GM06990 (cell line): ENCODE data around the gene FGD3.

ENCODE experiments used
- DNase-seq: peaks from one replicate; pipeline ENCODE4 v3.0.0-alpha.2; 2011; ENCODE audit not compliant: insufficient read length; ENCODE audit errors: extremely low read depth
- H3K27me3 ChIP-seq: replicated peaks from 2 replicates; pipeline ENCODE4 v1.6.0; 2011; ENCODE audit warnings: low read length; ENCODE audit not compliant: control insufficient read depth, insufficient read depth
- H3K36me3 ChIP-seq: 2 replicates; pipeline ENCODE4 v1.5.1; 2011; ENCODE audit warnings: low read length; ENCODE audit not compliant: control insufficient read depth, insufficient read depth
- H3K4me3 ChIP-seq: replicated peaks from 2 replicates; pipeline ENCODE4 v1.5.1; 2011; ENCODE audit warnings: low read depth, mild to moderate bottlenecking, control low read depth, low read length
- TF ChIP-seq, protein P1 (sequence below): IDR thresholded peaks from 2 replicates; pipeline ENCODE4 v1.5.1; 2011; ENCODE audit warnings: low read length, control low read depth, mild to moderate bottlenecking, inconsistent platforms; ENCODE audit not compliant: insufficient read depth, poor library complexity, severe bottlenecking

Gene FGD3

GRCh38 chr9:92971121-92971520 lies 23.8 kb downstream of the FGD3 start:
- no peak for DNase-seq
- Histone ChIP-seq H3K4me3 (no peak overlapping the region), H3K27me3 (no peaks in the 10 kb centered on the region), H3K36me3 (peaks cover 5% of the 10 kb centered on the region)
- TF ChIP-seq, protein P1, sequence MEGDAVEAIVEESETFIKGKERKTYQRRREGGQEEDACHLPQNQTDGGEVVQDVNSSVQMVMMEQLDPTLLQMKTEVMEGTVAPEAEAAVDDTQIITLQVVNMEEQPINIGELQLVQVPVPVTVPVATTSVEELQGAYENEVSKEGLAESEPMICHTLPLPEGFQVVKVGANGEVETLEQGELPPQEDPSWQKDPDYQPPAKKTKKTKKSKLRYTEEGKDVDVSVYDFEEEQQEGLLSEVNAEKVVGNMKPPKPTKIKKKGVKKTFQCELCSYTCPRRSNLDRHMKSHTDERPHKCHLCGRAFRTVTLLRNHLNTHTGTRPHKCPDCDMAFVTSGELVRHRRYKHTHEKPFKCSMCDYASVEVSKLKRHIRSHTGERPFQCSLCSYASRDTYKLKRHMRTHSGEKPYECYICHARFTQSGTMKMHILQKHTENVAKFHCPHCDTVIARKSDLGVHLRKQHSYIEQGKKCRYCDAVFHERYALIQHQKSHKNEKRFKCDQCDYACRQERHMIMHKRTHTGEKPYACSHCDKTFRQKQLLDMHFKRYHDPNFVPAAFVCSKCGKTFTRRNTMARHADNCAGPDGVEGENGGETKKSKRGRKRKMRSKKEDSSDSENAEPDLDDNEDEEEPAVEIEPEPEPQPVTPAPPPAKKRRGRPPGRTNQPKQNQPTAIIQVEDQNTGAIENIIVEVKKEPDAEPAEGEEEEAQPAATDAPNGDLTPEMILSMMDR, result no peak

DNA sequence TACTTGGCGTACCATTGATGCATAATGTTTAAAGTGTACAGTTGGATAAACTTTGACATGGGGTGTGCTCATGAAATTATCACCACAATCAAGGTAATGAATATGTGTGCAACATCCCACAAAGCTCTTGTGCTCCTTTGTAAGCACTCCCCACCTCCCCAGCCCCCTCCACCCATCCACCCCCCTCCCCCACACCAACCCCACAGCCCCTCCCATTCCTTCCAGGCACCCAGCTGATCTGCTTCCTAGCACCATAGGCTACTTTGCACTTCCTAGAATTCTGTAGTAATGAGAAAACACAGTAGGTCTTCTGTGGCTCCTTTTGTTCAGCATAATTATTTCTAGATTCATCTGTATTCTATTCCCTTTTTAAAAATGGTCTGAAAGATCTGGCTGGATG lies 24.5 kb downstream of the FGD3 start:
- Histone ChIP-seq H3K4me3 (no peak overlapping the region), H3K36me3 (peaks cover 10% of the 10 kb centered on the region), H3K27me3 (no peaks in the 10 kb centered on the region)
- TF ChIP-seq, protein P1, result no peak
- DNase-seq, result no peak

DNA sequence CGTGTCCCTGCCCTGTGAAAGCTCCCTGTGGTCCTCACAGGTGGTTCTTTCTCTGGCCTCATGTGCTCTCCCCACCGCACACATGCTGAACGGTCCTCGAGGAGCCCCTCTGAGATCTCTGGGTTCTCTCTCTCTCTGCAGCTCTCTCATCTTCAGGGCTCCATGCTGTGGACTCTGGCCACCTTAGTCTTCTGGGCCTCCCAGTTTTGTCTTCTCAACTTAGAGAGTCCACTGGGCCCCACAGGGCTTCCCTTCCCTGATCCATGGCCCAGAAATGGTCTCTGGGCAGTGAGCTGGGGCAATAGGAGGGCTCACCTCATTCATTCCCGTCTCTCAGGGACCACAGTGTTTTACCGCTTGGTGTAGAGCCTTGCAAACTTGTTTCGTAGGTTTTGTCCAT lies 26.4 kb downstream of the FGD3 start:
- no peaks in the 10 kb centered on the region for H3K27me3 ChIP-seq
- H3K4me3 ChIP-seq, result no peak overlapping the region
- TF ChIP-seq, protein P1, result no peak
- no peak for DNase-seq
- peaks cover 12% of the 10 kb centered on the region for H3K36me3 ChIP-seq

DNA sequence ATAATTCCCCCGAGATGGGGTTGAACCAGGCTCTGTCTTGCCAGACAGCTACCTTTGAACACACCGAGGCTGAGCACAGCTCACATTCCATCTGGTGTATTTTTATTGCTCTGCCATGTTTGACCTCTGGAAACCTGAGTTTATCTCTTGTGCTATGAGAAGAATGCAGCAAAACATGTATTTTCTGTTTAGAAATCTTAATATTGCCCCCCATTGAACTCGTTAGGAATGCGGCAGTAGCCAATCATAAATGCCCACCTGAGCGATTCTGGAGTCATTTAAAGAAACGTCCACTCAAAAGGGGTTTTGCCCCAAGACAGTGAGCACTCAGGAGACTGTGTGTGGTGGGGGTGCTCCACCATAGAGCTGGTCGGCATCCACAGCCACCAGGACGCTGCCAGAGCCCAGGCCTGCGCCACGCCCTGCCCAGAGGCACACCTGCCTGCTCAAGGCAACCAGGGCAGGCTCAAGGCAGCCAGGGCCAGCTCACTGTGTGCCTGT lies 26.9 kb downstream of the FGD3 start:
- no peaks in the 10 kb centered on the region for H3K27me3 ChIP-seq
- H3K4me3 ChIP-seq, result no peak overlapping the region
- H3K36me3 ChIP-seq, result peaks cover 12% of the 10 kb centered on the region
- no peak for DNase-seq
- TF ChIP-seq, protein P1, result no peak

GRCh38 chr9:92974761-92975755 lies 27.7 kb downstream of the FGD3 start:
- H3K27me3 ChIP-seq, result no peaks in the 10 kb centered on the region
- TF ChIP-seq, protein P1, result no peak
- H3K36me3 ChIP-seq, result peaks cover 12% of the 10 kb centered on the region
- no peak overlapping the region for H3K4me3 ChIP-seq
- no peak for DNase-seq

DNA sequence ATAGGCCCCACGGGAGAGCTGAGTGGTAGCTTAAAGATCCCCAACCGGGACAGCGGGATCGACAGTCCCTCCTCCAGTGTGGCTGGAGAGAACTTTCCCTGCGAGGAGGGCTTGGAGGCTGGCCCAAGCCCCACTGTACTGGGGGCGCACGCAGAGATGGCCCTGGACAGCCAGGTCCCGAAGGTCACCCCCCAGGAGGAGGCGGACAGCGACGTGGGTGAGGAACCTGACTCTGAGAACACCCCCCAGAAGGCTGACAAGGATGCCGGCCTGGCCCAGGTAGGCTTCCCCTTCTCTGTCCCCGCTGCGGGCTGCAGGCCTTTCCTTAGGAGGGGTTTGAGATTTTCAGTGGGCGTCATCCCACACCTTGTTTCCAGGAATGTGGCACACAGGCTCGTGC lies 29.1 kb downstream of the FGD3 start:
- TF ChIP-seq, protein P1, result no peak
- Histone ChIP-seq H3K36me3 (peaks cover 12% of the 10 kb centered on the region), H3K27me3 (no peaks in the 10 kb centered on the region), H3K4me3 (no peak overlapping the region)
- DNase-seq, result no peak
